ENCODE results near the gene CHRNA4.

GRCh38 chr20:63343460-63344445 lies 17.4 kb downstream of the CHRNA4 start:
- TF ChIP-seq CTCF (conservative IDR thresholded peaks at IDR 0.05 in 1 of 2, IDR thresholded peaks at IDR 0.05 in 1 of 2; ENCODE audit: low read depth in 1 of 2, low read length in 2 of 2) (no peak), EZH2 (IDR thresholded peaks at IDR 0.05; ENCODE audit: low read length, missing control alignments) (no peak)

Data from fibroblast of lung (primary cell).